Measurements from ENCODE around the gene MYH15.

Gene MYH15

GRCh38 chr3:108469126-108469525 lies 41.3 kb downstream of the MYH15 start:
- DNase-seq: peak; percentile 13

GRCh38 chr3:108468577-108468976 lies 41.8 kb downstream of the MYH15 start:
- no peak for DNase-seq

GRCh38 chr3:108462899-108463298 lies 47.5 kb downstream of the MYH15 start:
- DNase-seq: peak; percentile 62

GRCh38 chr3:108461661-108462111 lies 48.7 kb downstream of the MYH15 start:
- no peak for DNase-seq

- DNase-seq: no peak
These were observed 51.2 kb downstream of the MYH15 start for GRCh38 chr3:108459225-108459624.

GRCh38 chr3:108455212-108455705 lies 55.1 kb downstream of the MYH15 start:
- no peak for DNase-seq

GRCh38 chr3:108453565-108453964 lies 56.8 kb downstream of the MYH15 start:
- peak; percentile 65 for DNase-seq

GRCh38 chr3:108450444-108450843 lies 60.0 kb downstream of the MYH15 start:
- DNase-seq: no peak

- DNase-seq: no peak
These were observed 61.8 kb downstream of the MYH15 start for GRCh38 chr3:108448593-108448992.

GRCh38 chr3:108447096-108447847 lies 63.1 kb downstream of the MYH15 start:
- DNase-seq: no peak

- no peak for DNase-seq
These were observed 68.1 kb downstream of the MYH15 start for GRCh38 chr3:108442281-108442680.

- no peak for DNase-seq
These were observed 68.9 kb downstream of the MYH15 start for GRCh38 chr3:108441518-108441917.

GRCh38 chr3:108441071-108441507 lies 69.3 kb downstream of the MYH15 start:
- peak; percentile 47 for DNase-seq

GRCh38 chr3:108438542-108438941 lies 71.9 kb downstream of the MYH15 start:
- DNase-seq: no peak

- DNase-seq: no peak
These were observed 73.0 kb downstream of the MYH15 start for GRCh38 chr3:108437439-108437838.

- no peak for DNase-seq
These were observed 76.5 kb downstream of the MYH15 start for GRCh38 chr3:108433928-108434327.

GRCh38 chr3:108432431-108432830 lies 78.0 kb downstream of the MYH15 start:
- DNase-seq: no peak

GRCh38 chr3:108430540-108430939 lies 79.9 kb downstream of the MYH15 start:
- no peak for DNase-seq

- DNase-seq: no peak
These were observed 81.8 kb downstream of the MYH15 start for GRCh38 chr3:108428586-108428985.

GRCh38 chr3:108420926-108421325 lies 89.5 kb downstream of the MYH15 start:
- DNase-seq: peak; percentile 74

- no peak for DNase-seq
These were observed 94.1 kb downstream of the MYH15 start for GRCh38 chr3:108416111-108416869.

GRCh38 chr3:108415661-108416060 lies 94.7 kb downstream of the MYH15 start:
- no peak for DNase-seq

GRCh38 chr3:108414007-108414406 lies 96.4 kb downstream of the MYH15 start:
- DNase-seq: no peak

Data from fibroblast of skin of abdomen (primary cell).